ENCODE measurements around the gene ANKRD55. TPM values are rescaled to one million over a fixed set of nuclear protein-coding genes. Genes with fewer than 3 reads are reported as not detected.

ANKRD55 gene
- total and polyA plus RNA-seq, 2 donors (not counting 1 experiment from before 2014, with no cell fraction given) = not detected

DNA sequence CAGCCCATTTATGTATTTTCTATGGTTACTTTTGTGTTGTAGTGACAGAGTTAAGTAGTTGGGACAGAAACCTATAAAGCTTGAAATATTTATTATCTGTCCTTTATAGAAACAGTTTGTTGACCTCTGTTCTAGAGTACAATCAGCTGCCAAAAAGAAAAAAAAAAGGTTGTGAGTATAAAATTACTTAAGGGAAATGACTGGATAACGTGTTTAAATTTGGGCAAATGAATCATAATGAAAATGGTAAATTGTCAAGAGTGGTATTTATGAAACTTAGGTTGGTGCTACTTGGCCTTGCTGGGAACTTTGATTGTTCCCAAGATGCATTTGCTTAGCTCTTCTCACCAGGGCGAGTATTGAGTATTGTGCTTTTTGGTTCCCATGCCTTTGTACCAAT lies 168.1 kb downstream of the ANKRD55 start:
- Histone ChIP-seq H3K36me3 (ENCODE audit: control insufficient read depth, insufficient read depth, low read length) (no peaks in the 10 kb centered on the region), H3K4me3 (replicated peaks in 1 of 4; ENCODE audit: control extremely low read depth in 1 of 4, insufficient read depth in 1 of 4, low read depth in 3 of 4, low read length in 4 of 4) (no peak overlapping the region), H3K27me3 (ENCODE audit: control insufficient read depth, insufficient read depth, low read length) (no peaks in the 10 kb centered on the region), H2AFZ (ENCODE audit: low read length) (no peak overlapping the region), H3K4me1 (ENCODE audit: control insufficient read depth, extremely low read depth, insufficient read depth, low read length) (no peaks in the 10 kb centered on the region), H4K20me1 (ENCODE audit: control insufficient read depth, extremely low read depth, insufficient read depth, low read length) (no peaks in the 10 kb centered on the region), H3K9me3 (ENCODE audit: control insufficient read depth, insufficient read depth, low read depth, low read length) (no peaks in the 10 kb centered on the region), H3K4me2 (ENCODE audit: extremely low read depth, insufficient read depth, low read length) (no peak overlapping the region), H3K79me2 (ENCODE audit: control insufficient read depth, insufficient read depth, low read length) (no peaks in the 10 kb centered on the region), H3K27ac (ENCODE audit: insufficient read depth, low read length) (no peak overlapping the region), H3K9ac (ENCODE audit: insufficient read depth, low read length) (no peak overlapping the region)
- peak in 1 of 2 donors; percentile 75 for DNase-seq (ENCODE audit: low read depth in 2 of 2)
- TF ChIP-seq EZH2 (IDR thresholded peaks at IDR 0.05; ENCODE audit: low read length, missing control alignments) = no peak
- TF ChIP-seq, protein P1, sequence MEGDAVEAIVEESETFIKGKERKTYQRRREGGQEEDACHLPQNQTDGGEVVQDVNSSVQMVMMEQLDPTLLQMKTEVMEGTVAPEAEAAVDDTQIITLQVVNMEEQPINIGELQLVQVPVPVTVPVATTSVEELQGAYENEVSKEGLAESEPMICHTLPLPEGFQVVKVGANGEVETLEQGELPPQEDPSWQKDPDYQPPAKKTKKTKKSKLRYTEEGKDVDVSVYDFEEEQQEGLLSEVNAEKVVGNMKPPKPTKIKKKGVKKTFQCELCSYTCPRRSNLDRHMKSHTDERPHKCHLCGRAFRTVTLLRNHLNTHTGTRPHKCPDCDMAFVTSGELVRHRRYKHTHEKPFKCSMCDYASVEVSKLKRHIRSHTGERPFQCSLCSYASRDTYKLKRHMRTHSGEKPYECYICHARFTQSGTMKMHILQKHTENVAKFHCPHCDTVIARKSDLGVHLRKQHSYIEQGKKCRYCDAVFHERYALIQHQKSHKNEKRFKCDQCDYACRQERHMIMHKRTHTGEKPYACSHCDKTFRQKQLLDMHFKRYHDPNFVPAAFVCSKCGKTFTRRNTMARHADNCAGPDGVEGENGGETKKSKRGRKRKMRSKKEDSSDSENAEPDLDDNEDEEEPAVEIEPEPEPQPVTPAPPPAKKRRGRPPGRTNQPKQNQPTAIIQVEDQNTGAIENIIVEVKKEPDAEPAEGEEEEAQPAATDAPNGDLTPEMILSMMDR (conservative IDR thresholded peaks at IDR 0.05 in 1 of 2, IDR thresholded peaks at IDR 0.05 in 1 of 2; ENCODE audit: low read depth in 1 of 2, low read length in 2 of 2) = no peak

DNA sequence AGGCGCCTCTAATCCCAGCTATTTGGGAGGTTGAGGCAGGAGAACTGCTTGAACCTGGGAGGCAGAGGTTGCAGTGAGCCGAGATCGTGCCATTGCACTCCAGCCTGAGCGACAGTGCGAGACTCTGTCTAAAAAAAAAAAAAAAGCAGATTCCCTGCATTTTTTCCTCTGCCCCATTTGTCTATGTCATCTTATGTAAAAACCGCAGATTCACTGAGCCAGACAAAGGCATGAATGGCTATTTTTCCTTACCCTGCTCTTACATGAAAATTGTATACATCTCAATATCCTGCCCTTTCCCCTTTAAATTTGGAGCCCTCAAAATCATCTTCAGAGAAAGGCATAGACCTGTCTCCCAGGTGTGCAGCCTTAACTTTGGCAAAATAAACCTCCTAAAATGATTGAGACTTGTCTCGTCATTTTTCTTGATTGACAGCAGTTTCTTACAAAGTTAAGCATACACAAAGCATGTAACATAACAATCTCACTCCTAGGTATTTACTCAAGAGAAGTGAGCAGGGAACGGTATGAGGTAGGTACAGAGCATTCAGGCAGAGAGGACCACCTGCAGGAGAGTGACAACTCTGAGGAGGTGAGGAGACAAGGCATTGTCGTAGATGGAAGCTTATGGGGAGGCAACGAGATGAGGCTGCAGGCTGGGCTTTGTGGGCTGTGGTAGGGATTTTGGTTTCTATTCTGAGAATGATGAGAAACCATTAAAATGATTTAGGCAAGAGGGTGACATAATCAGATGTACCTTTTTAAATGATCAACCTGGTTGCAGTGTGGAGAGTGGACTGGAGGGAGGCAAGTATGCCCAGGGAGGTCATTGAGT lies 172.6 kb downstream of the ANKRD55 start:
- peak in 1 of 2 donors; percentile 52 for DNase-seq (ENCODE audit: low read depth in 2 of 2)
- Histone ChIP-seq H3K4me1 (ENCODE audit: control insufficient read depth, extremely low read depth, insufficient read depth, low read length) (peaks cover 2% of the 10 kb centered on the region), H2AFZ (ENCODE audit: low read length) (no peak overlapping the region), H3K27ac (ENCODE audit: insufficient read depth, low read length) (no peak overlapping the region), H3K27me3 (ENCODE audit: control insufficient read depth, insufficient read depth, low read length) (no peaks in the 10 kb centered on the region), H3K4me3 (replicated peaks in 1 of 4; ENCODE audit: control extremely low read depth in 1 of 4, insufficient read depth in 1 of 4, low read depth in 3 of 4, low read length in 4 of 4) (no peak overlapping the region), H3K36me3 (ENCODE audit: control insufficient read depth, insufficient read depth, low read length) (no peaks in the 10 kb centered on the region), H3K4me2 (ENCODE audit: extremely low read depth, insufficient read depth, low read length) (no peak overlapping the region), H4K20me1 (ENCODE audit: control insufficient read depth, extremely low read depth, insufficient read depth, low read length) (no peaks in the 10 kb centered on the region), H3K79me2 (ENCODE audit: control insufficient read depth, insufficient read depth, low read length) (no peaks in the 10 kb centered on the region), H3K9ac (ENCODE audit: insufficient read depth, low read length) (no peak overlapping the region), H3K9me3 (ENCODE audit: control insufficient read depth, insufficient read depth, low read depth, low read length) (no peaks in the 10 kb centered on the region)
- TF ChIP-seq, protein P1 (conservative IDR thresholded peaks at IDR 0.05 in 1 of 2, IDR thresholded peaks at IDR 0.05 in 1 of 2; ENCODE audit: low read depth in 1 of 2, low read length in 2 of 2) = no peak
- TF ChIP-seq EZH2 (IDR thresholded peaks at IDR 0.05; ENCODE audit: low read length, missing control alignments) = no peak

DNA sequence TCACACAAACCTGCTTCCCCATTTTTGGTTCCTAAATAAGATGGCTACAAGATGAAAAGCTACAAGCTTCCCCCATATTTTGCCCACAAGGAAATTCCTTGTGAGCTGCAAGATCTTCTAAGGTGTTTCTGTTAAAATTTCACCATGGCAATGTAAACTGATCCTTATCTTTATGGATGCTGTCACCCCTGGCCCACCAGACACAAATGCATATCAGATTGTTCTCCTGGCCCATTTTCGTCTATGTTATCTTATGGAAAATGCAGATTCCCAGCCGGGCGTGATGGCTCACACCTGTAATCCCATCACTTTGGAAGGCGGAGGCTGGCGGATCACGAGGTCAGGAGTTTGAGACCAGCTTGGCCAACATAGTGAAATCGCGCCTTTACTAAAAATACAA lies 173.3 kb downstream of the ANKRD55 start:
- Histone ChIP-seq H3K4me1 (ENCODE audit: control insufficient read depth, extremely low read depth, insufficient read depth, low read length) (peaks cover 2% of the 10 kb centered on the region), H3K9me3 (ENCODE audit: control insufficient read depth, insufficient read depth, low read depth, low read length) (no peaks in the 10 kb centered on the region)
- TF ChIP-seq, protein P1 (conservative IDR thresholded peaks at IDR 0.05 in 1 of 2, IDR thresholded peaks at IDR 0.05 in 1 of 2; ENCODE audit: low read depth in 1 of 2, low read length in 2 of 2) = no peak
- TF ChIP-seq EZH2 (IDR thresholded peaks at IDR 0.05; ENCODE audit: low read length, missing control alignments) = no peak

More for the DNA sequence above, 173.3 kb downstream of the ANKRD55 start:
- Histone ChIP-seq H3K36me3 (ENCODE audit: control insufficient read depth, insufficient read depth, low read length) (no peaks in the 10 kb centered on the region), H4K20me1 (ENCODE audit: control insufficient read depth, extremely low read depth, insufficient read depth, low read length) (no peaks in the 10 kb centered on the region), H3K4me3 (replicated peaks in 1 of 4; ENCODE audit: control extremely low read depth in 1 of 4, insufficient read depth in 1 of 4, low read depth in 3 of 4, low read length in 4 of 4) (no peak overlapping the region), H3K9ac (ENCODE audit: insufficient read depth, low read length) (no peak overlapping the region), H2AFZ (ENCODE audit: low read length) (no peak overlapping the region), H3K27ac (ENCODE audit: insufficient read depth, low read length) (no peak overlapping the region), H3K4me2 (ENCODE audit: extremely low read depth, insufficient read depth, low read length) (no peak overlapping the region), H3K79me2 (ENCODE audit: control insufficient read depth, insufficient read depth, low read length) (no peaks in the 10 kb centered on the region), H3K27me3 (ENCODE audit: control insufficient read depth, insufficient read depth, low read length) (no peaks in the 10 kb centered on the region)
- DNase-seq (ENCODE audit: low read depth in 2 of 2) = no peak

Data from fibroblast of lung (primary cell).